Measurements from ENCODE around the gene AGBL1. TPM values are rescaled to one million over a fixed set of nuclear protein-coding genes. Genes with fewer than 3 reads are reported as not detected.

AGBL1 gene
- total and polyA plus RNA-seq, 2 donors (not counting 3 experiments of a cell fraction or from before 2014, with no cell fraction given): not detected

DNA sequence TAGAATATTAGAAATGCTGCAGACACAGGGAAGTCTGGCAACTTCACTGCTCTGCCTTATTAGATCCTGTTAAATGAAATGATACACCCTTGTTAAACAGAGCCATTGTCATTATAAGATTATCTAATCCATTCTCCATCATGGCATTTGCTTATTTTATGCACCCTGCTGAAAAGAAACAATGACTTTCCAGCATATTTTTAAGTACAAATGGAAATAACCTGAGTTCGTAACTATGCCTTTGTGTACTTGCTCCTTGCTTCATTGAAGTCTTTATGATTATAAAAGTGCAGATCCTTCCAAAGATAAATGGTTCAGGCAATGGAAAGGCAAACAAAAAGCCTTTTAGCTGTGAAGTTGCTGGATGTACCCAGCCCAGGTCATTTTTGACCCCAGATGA lies 195.7 kb downstream of the AGBL1 start:
- H2AFZ ChIP-seq (ENCODE audit: low read depth, low read length): no peak overlapping the region
- DNase-seq (ENCODE audit: low read depth, low spot score): no peak
- H3K79me2 ChIP-seq (ENCODE audit: control insufficient read depth, insufficient read depth, low read length): no peaks in the 10 kb centered on the region
- dilution Hi-C loops (cut with MboI; ENCODE audit: extremely low pct_ligation_motif_present, low sequenced_read_pairs) (no loop called here), intact Hi-C loops (cut with micrococcal nuclease) (no loop called here)
- ChIA-PET POLR2A (no interaction called here), CTCF (interaction anchor here (1.2 kb wide), 1 partner anchor 8 kb away, joined by 4 read pairs; no protein-coding TSS in a partner anchor)
- H3K9ac ChIP-seq (replicated peaks; ENCODE audit: extremely low read depth, insufficient read depth, low read length): no peak overlapping the region
- no peaks in the 10 kb centered on the region for H4K20me1 ChIP-seq (replicated peaks; ENCODE audit: control insufficient read depth, extremely low read depth, insufficient read depth, low read length)
- BruUV-seq (replicated peaks): no TSS peak
- no peaks in the 10 kb centered on the region for H3K9me1 ChIP-seq (replicated peaks; ENCODE audit: control insufficient read depth, extremely low read depth, insufficient read depth, low read length)
- no peaks in the 10 kb centered on the region for H3K36me3 ChIP-seq (ENCODE audit: control insufficient read depth in 2 of 2, extremely low read depth in 1 of 2, insufficient read depth in 2 of 2, low read length in 2 of 2)
- no peak overlapping the region for H3K4me3 ChIP-seq (replicated peaks in 1 of 3; ENCODE audit: insufficient read depth in 1 of 3, low read depth in 1 of 3, low read length in 3 of 3)
- no peak overlapping the region for H3K27ac ChIP-seq (ENCODE audit: insufficient read depth, low read depth, low read length)
- no peaks in the 10 kb centered on the region for H3K27me3 ChIP-seq (ENCODE audit: control insufficient read depth in 2 of 2, insufficient read depth in 2 of 2, low read length in 2 of 2)
- H3K9me3 ChIP-seq (replicated peaks; ENCODE audit: control insufficient read depth, insufficient read depth, low read length): peaks cover 2% of the 10 kb centered on the region
- no peak for TF ChIP-seq FOS (IDR thresholded peaks at IDR 0.05; ENCODE audit: borderline replicate concordance, insufficient read depth, low read length)
- TF ChIP-seq POLR2A (IDR thresholded peaks at IDR 0.05; ENCODE audit: low read depth, low read length): no peak
- no peak for TF ChIP-seq GATA2 (IDR thresholded peaks at IDR 0.05; ENCODE audit: insufficient read depth, insufficient read length, low read depth, low read length)
- TF ChIP-seq CTCF (IDR thresholded peaks at IDR 0.05; ENCODE audit: extremely low read depth in 1 of 2, insufficient read depth in 1 of 2, low read depth in 1 of 2, low read length in 2 of 2): no peak
- no peak for TF ChIP-seq POLR2AphosphoS5 (IDR thresholded peaks at IDR 0.05; ENCODE audit: insufficient read depth, low read depth, low read length)
- no peak for TF ChIP-seq MYC (IDR thresholded peaks at IDR 0.05; ENCODE audit: low read depth, low read length)
- TF ChIP-seq EZH2 (IDR thresholded peaks at IDR 0.05; ENCODE audit: borderline replicate concordance, low read depth, low read length, severe bottlenecking): no peak
- TF ChIP-seq MAX (IDR thresholded peaks at IDR 0.05; ENCODE audit: insufficient read depth, insufficient read length): no peak
- TF ChIP-seq JUN (IDR thresholded peaks at IDR 0.05; ENCODE audit: borderline replicate concordance, insufficient read depth, insufficient read length, low read depth): no peak
- no peak for FAIRE-seq
- no peaks in the 10 kb centered on the region for H3K4me1 ChIP-seq (ENCODE audit: control insufficient read depth, extremely low read depth, insufficient read depth, low read length)
- no peak overlapping the region for H3K4me2 ChIP-seq (ENCODE audit: insufficient read depth, low read length)

Data from endothelial cell of umbilical vein (primary cell).